Activated CD4-positive, CD25-positive, alpha-beta regulatory T cell treated with anti-CD3 and anti-CD28 coated beads, Interleukin-2, amount 50 U/mL, for 72 hours (primary cell): ENCODE measurements around the gene ZNF584.
A peak's percentile ranks its signal among the peaks of the same experiment; 100 is the strongest.
"Not testable (repeated sequence)": the region's sequence is repeated elsewhere in the genome, so short reads cannot be mapped to it uniquely, and the experiment has no call there.

Source experiments
- DNase-seq: peaks from one replicate; pipeline ENCODE4 v3.0.0; 2021

The ZNF584 gene

DNA sequence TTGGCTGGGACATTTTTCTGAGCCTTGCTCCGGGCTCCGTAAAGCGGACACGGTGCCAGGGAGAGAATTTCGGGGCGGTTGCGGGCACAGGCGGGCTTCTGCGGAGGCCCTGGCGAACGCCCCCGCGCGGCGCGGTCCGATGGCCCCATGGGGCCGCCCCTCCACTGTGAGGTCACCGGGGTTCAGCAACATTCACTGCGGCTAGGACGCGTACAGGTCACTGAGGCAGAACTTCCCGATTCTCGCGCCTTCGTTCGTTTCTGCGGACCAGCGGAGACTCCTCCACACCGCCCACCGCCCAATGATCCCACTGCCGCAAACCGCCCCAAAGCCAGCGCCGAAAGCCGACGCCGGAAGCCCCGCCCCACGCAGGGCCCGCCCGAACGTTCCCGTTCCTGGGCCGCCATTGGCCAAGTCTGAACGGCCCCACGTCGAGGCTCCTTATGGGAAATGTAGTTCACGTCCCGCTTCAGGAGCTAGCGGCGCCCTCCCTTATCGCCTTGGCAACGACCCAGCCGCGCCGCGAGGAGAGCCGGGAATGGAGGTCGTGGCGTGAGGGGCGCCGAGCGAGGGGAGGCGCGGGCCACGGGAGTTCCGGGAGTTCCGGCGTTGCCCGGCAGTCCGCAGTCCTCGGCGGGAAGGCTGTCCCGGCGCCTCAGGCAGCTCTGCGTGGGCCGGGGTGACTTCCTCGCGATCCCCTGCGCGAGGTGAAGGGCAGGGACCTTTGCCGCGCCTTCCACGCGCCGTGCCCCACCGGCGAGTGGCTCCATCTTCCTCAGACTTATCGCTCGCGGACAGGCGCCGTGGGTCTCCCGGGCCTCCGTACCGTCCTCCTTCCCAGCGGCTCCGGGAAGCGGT is at the start of gene ZNF584:
Gene ZNF584, plus strand, starts transcription at position 498 of the 858 bp plus-strand sequence. CDS start 499 bp downstream, outside the sequence.
- peak; percentile 93 for DNase-seq

DNA sequence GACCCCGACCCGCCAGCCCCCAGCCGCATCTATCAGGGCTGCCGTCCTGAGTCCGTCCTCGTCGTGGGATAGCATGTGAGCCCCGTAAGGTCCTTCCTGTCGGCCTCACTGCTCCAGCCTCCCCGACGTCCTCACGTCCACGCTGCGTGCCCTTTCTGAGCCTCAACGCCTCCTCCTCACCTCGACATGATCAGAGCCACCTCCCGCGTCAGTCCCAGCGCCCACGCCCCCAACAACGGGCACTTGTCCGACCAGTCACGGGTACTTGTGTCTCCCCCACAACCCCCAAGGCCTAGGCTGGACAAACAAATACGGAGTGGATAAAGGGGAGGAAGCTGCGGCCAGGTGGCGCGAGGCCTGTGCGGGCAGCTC is 46.6 kb upstream of the ZNF584 start:
- DNase-seq: peak; percentile 70

DNA sequence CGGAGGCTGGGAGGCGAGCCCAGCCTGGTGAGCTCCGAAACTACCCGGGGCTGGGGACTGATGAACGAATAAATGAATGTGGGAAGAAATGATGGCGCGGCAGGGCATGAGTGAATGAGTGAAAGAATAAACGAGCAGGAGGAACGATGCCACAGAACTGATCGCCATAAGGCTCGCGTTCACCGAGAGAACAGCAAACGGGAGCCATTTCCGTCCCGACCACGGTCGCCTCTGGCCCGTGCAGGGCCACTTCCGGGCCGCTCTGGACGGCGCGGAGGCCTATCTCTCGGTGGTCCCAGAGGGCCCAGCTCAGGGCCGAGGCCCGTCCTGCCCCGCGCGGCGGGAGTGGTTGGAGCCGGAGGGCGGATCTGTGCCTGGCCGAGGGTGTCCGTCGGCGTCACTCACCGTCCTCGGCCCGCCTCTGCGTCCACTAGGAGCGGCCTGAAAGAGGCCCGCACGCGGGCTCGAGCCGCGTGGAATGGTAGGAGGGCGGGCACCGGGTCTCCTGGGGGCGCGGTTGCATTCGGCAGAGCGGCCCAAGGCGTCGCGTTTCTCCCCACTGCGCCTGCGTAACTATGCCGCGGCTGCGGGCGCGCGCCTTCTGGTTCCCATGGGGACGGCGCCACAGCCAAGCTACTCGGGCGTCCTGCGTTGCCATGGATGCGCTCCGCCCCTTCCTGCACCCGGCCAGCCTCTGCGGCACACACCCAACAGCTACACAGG is 46.0 kb upstream of the ZNF584 start, which contains the start of gene ZNF497:
Gene ZNF497, minus strand, starts transcription at position 480 of the 723 bp plus-strand sequence. CDS start 5,116 bp downstream, outside the sequence.
- peak; percentile 97 for DNase-seq

- no peak for DNase-seq
Measured at GRCh38 chr19:58364146-58364545, 44.3 kb upstream of the ZNF584 start.

GRCh38 chr19:58366585-58367430 is 41.6 kb upstream of the ZNF584 start:
- DNase-seq: no peak

GRCh38 chr19:58367698-58368454 is 40.6 kb upstream of the ZNF584 start:
- no peak for DNase-seq

- no peak for DNase-seq
Measured at GRCh38 chr19:58368561-58369360, 39.7 kb upstream of the ZNF584 start.

GRCh38 chr19:58372311-58373133 is 35.9 kb upstream of the ZNF584 start:
- DNase-seq: no peak

GRCh38 chr19:58374200-58374599 is 34.2 kb upstream of the ZNF584 start:
- no peak for DNase-seq

GRCh38 chr19:58376724-58377123 is 31.7 kb upstream of the ZNF584 start:
- not testable (repeated sequence) for DNase-seq

- DNase-seq: no peak
Measured at GRCh38 chr19:58379246-58379645, 29.2 kb upstream of the ZNF584 start.

DNA sequence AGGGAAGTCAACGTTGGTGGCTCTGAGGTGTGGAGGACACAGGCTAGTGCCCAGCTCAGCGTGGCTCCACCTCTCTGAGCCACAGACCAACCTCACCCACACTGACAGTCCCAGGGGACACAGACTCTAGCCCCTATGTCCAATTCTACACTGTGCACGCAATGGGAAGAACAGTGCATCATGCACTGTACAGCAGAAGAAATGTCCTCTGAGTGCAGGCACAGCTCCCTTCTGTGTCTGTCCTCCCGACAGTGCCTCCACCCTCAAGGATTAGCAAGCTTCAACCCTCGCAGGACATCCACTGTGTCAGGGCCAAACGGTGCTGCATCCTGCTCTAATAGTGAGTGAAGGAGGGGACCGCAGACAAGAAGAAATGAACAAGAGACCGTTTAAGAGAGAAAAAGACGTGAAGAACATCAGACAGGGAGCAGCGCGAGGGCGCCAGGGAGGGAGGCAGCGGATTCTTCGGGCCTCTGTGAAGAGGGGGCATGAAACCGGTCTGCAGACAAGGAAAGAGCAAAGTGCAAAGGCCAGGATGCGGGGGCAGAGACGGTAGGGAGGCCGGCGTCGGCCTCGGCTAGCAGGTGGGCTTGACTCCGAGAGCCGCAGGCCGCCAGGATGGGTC is 28.3 kb upstream of the ZNF584 start:
- no peak for DNase-seq

DNA sequence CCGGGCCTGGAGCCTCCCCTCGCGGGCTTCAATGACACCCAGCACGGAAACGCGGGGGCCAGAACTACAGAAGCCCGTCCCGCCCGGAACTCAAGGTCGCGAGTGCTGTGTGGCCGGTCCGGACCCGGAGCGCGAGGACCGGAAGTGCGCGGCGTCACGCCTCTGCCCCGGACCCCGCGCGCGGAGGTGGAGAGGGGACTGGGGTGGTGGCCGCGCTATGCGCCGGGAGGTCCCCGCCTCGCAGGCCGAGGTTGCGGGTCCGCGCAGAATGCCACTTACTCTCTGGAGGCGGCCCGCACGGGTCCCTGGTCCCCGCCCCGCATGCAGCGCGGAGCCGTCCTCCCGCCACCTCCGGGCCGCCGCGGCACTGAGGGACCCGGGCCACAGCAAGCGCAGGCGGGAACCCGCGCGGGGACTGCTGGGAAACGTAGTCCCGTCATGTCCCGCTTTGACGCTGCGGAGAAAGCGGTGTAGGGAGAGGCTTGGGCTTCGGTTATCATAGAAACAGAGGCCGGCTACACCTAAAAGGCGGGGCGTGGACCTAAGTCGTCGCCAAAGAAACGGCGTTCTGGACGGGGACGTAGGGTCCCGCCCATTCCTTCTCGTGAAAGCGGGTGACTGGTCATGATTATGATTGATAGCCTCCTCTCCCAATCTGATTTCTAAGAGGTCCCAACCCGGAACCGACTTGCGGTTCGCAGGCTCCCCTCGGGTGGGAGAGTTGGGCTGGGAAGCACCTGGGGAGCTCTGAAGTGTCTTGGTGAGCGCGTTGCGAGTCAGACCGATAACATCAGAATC is 27.6 kb upstream of the ZNF584 start, which contains the start of gene ZNF837:
Gene ZNF837, minus strand, starts transcription at position 369 of the 798 bp plus-strand sequence. CDS start 11,698 bp downstream, outside the sequence.
- DNase-seq: peak; percentile 95

GRCh38 chr19:58381460-58382212 is 26.8 kb upstream of the ZNF584 start:
- DNase-seq: no peak

DNA sequence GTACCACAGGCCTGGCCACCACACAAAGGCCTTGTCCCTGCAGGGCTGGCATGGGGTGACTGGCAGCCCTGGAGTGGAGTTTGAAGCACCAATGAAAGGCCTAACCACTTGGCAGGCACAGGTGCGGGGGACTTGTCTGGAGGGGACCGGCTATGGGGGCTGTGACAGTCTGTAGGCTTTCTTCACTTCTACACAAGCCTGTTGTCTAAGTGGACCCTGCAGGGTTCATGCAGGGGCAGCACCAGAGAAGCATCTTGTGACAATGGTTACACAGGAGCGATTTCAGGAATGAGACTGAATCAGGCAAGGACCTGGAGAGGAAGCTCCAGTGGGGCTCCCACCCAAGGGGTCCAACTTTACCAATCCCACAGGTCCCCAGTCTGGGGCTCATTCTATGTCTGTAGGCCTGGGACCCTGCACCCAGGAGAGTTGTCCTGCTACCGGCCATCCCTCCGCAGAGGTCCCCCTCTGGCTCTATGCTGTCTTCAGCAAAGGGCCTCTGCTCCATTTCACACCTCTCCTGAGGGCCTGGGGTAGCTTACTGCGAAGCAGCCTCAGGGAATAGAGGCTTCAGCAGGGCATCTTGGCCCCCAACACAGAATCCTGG is 25.3 kb upstream of the ZNF584 start:
- no peak for DNase-seq

GRCh38 chr19:58385313-58385890 is 23.0 kb upstream of the ZNF584 start:
- no peak for DNase-seq

DNA sequence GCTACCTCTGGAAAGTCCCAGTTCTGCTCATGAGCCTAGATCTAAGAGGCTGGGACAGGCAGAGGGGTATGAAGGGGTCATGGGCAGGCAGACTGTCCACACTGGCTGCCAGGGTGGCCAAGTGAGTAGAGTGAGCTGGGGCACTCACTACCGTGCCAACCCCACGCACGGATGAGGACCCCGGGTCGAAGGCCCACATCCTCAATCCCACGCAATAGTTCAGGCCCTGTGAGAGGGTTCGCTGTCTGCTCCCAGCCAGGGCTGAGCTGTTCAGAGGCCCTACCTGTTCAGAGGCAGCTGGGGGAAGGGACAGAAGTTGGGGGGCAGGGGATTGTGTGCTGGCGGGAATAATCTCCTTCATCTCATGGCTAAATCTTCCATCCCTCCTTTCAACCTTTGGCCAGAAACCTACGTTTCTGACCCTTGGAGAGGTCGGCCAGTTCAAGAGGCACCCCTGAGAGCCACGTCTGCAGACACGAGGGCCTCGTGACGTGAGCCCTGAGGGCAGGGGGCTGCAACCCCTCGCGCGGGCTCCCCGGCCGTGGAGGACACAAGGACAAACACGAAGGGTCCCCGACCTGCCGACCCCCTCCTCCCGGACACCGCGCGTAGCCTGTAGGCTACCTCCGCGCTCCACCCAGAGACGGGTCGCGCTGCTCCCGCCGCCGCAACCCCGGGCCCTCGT is 22.4 kb upstream of the ZNF584 start:
- DNase-seq: no peak
